GM21786 (cell line): ENCODE data around the gene MARCHF10.
A peak's percentile ranks its signal among the peaks of the same experiment; 100 is the strongest.

Source experiments
- ATAC-seq: cut with Tn5 transposase; IDR thresholded peaks from one replicate; pipeline ENCODE4 v1.9.1; 2021; ENCODE audit not compliant: unreplicated experiment

Gene MARCHF10

GRCh38 chr17:62665599-62665998 lies 142.5 kb downstream of the MARCHF10 start:
- no peak for ATAC-seq

- ATAC-seq: no peak
Observed at GRCh38 chr17:62664336-62665120, 143.6 kb downstream of the MARCHF10 start.

GRCh38 chr17:62663304-62663703 lies 144.8 kb downstream of the MARCHF10 start:
- no peak for ATAC-seq

- ATAC-seq: no peak
Observed at GRCh38 chr17:62662855-62663254, 145.3 kb downstream of the MARCHF10 start.

- ATAC-seq: no peak
Observed at GRCh38 chr17:62661337-62661736, 146.8 kb downstream of the MARCHF10 start.

- ATAC-seq: no peak
Observed at GRCh38 chr17:62660629-62661118, 147.4 kb downstream of the MARCHF10 start.

- no peak for ATAC-seq
Observed at GRCh38 chr17:62658136-62658920, 149.8 kb downstream of the MARCHF10 start.

GRCh38 chr17:62657690-62658089 lies 150.4 kb downstream of the MARCHF10 start:
- no peak for ATAC-seq

- no peak for ATAC-seq
Observed at GRCh38 chr17:62657145-62657665, 150.9 kb downstream of the MARCHF10 start.

GRCh38 chr17:62656446-62656845 lies 151.7 kb downstream of the MARCHF10 start:
- ATAC-seq: no peak

GRCh38 chr17:62655656-62656055 lies 152.5 kb downstream of the MARCHF10 start:
- no peak for ATAC-seq

GRCh38 chr17:62653826-62654761 lies 154.0 kb downstream of the MARCHF10 start:
- ATAC-seq: no peak

GRCh38 chr17:62653002-62653825 lies 154.9 kb downstream of the MARCHF10 start:
- ATAC-seq: peak; percentile 92

GRCh38 chr17:62652251-62653001 lies 155.7 kb downstream of the MARCHF10 start:
- ATAC-seq: no peak
